ENCODE results near the gene DSC3. TPM values are rescaled to one million over a fixed set of nuclear protein-coding genes. Genes with fewer than 3 reads are reported as not detected.
"Not testable (repeated sequence)": the region's sequence is repeated elsewhere in the genome, so short reads cannot be mapped to it uniquely, and the experiment has no call there.

The DSC3 gene
- total RNA-seq, 4 donors from 2014 or later = 0.14 to 0.16 TPM; not detected in 2

GRCh38 chr18:31039426-31039825 lies 3.1 kb downstream of the DSC3 start:
- WGBS, 2 donors (ENCODE audit: low coverage in 1 of 2) = 58 to 69% methylated on average over 3 of the region's 3 CpGs
- intact Hi-C loops (cut with DNase I; ENCODE audit: low total_unique reads) (no loop called here), in situ Hi-C loops (cut with MboI; ENCODE audit: low pct_ligation_motif_present in 1 of 4, low pct_unique_long_range_greater_than_20kb in 1 of 4, low sequenced_read_pairs in 3 of 4) (no loop called here)
- peaks cover 78% of the 10 kb centered on the region for H3K27me3 ChIP-seq
- no peaks in the 10 kb centered on the region for H3K36me3 ChIP-seq
- no peak overlapping the region for H3K4me3 ChIP-seq
- H3K4me1 ChIP-seq = peaks cover 0 to 26% (median 20%) of the 10 kb centered on the region in 4 donors
- no peaks in the 10 kb centered on the region for H3K9me3 ChIP-seq
- no peak overlapping the region for H3K27ac ChIP-seq
- TF ChIP-seq POLR2A (IDR thresholded peaks at IDR 0.05) = no peak
- DNase-seq = no peak

GRCh38 chr18:31037686-31038085 lies 4.9 kb downstream of the DSC3 start:
- H3K36me3 ChIP-seq; H3K9me3 ChIP-seq; H3K4me3 ChIP-seq; H3K27ac ChIP-seq; intact Hi-C loops (cut with DNase I; ENCODE audit: low total_unique reads); DNase-seq; in situ Hi-C loops (cut with MboI; ENCODE audit: low pct_ligation_motif_present in 1 of 4, low pct_unique_long_range_greater_than_20kb in 1 of 4, low sequenced_read_pairs in 3 of 4): not testable (repeated sequence)
- WGBS, 2 donors (ENCODE audit: low coverage in 1 of 2) = 90 to 92% methylated on average over 2 to 5 of the region's 5 CpGs
- H3K27me3 ChIP-seq = peaks cover 60% of the 10 kb centered on the region
- peaks cover 0 to 22% (median 20%) of the 10 kb centered on the region in 4 donors for H3K4me1 ChIP-seq

- no peaks in the 10 kb centered on the region for H3K36me3 ChIP-seq
These were observed 8.0 kb downstream of the DSC3 start for GRCh38 chr18:31034541-31034940.

GRCh38 chr18:31030574-31031278 lies 11.8 kb downstream of the DSC3 start:
- no peak for TF ChIP-seq POLR2AphosphoS5 (IDR thresholded peaks at IDR 0.05)
- TF ChIP-seq POLR2A (IDR thresholded peaks at IDR 0.05) = no peak
- no peak for TF ChIP-seq EP300 (IDR thresholded peaks at IDR 0.05; ENCODE audit: low read depth)
- no peak for TF ChIP-seq CTCF (IDR thresholded peaks at IDR 0.05)
- no peaks in the 10 kb centered on the region for H3K27me3 ChIP-seq
- intact Hi-C loops (cut with DNase I; ENCODE audit: low total_unique reads) (no loop called here), in situ Hi-C loops (cut with MboI; ENCODE audit: low pct_ligation_motif_present in 1 of 4, low pct_unique_long_range_greater_than_20kb in 1 of 4, low sequenced_read_pairs in 3 of 4) (no loop called here)
- H3K4me3 ChIP-seq = no peak overlapping the region
- H3K4me1 ChIP-seq = no peaks in the 10 kb centered on the region
- no peaks in the 10 kb centered on the region for H3K9me3 ChIP-seq
- 62 to 70% methylated on average over 4 of the region's 4 CpGs for WGBS, 2 donors (ENCODE audit: low coverage in 1 of 2)
- DNase-seq = no peak
- H3K27ac ChIP-seq = no peak overlapping the region
- H3K36me3 ChIP-seq = no peaks in the 10 kb centered on the region

More at GRCh38 chr18:31034541-31034940, 8.0 kb downstream of the DSC3 start:
- Histone ChIP-seq H3K27me3 (peaks cover 29% of the 10 kb centered on the region), H3K27ac (no peak overlapping the region), H3K4me1 (no peaks in the 10 kb centered on the region), H3K9me3 (no peaks in the 10 kb centered on the region), H3K4me3 (no peak overlapping the region)
- no peak for DNase-seq
- in situ Hi-C loops (cut with MboI; ENCODE audit: low pct_ligation_motif_present in 1 of 4, low pct_unique_long_range_greater_than_20kb in 1 of 4, low sequenced_read_pairs in 3 of 4) = no loop called here
- WGBS, 2 donors (ENCODE audit: low coverage in 1 of 2) = 72 to 74% methylated on average over 4 of the region's 4 CpGs
- no peak for TF ChIP-seq POLR2AphosphoS5 (IDR thresholded peaks at IDR 0.05)
- TF ChIP-seq CTCF (IDR thresholded peaks at IDR 0.05) = no peak
- TF ChIP-seq EP300 (IDR thresholded peaks at IDR 0.05; ENCODE audit: low read depth) = no peak
- TF ChIP-seq POLR2A (IDR thresholded peaks at IDR 0.05) = no peak
- intact Hi-C loops (cut with DNase I; ENCODE audit: low total_unique reads) = no loop called here

- Histone ChIP-seq H3K36me3 (no peaks in the 10 kb centered on the region), H3K27me3 (no peaks in the 10 kb centered on the region), H3K9me3 (no peaks in the 10 kb centered on the region), H3K27ac (no peak overlapping the region), H3K4me3 (no peak overlapping the region), H3K4me1 (no peaks in the 10 kb centered on the region)
- in situ Hi-C loops (cut with MboI; ENCODE audit: low pct_ligation_motif_present in 1 of 4, low pct_unique_long_range_greater_than_20kb in 1 of 4, low sequenced_read_pairs in 3 of 4) = loop anchor here in 1 of 4 donors (25.0 kb wide), 1 partner anchor 104 kb away; no protein-coding TSS in a partner anchor
- TF ChIP-seq POLR2A (IDR thresholded peaks at IDR 0.05) (no peak), POLR2AphosphoS5 (IDR thresholded peaks at IDR 0.05) (no peak), EP300 (IDR thresholded peaks at IDR 0.05; ENCODE audit: low read depth) (no peak), CTCF (IDR thresholded peaks at IDR 0.05) (no peak)
- WGBS, 2 donors (ENCODE audit: low coverage in 1 of 2) = 74 to 95% methylated on average over 3 of the region's 3 CpGs
- intact Hi-C loops (cut with DNase I; ENCODE audit: low total_unique reads) = no loop called here
- no peak for DNase-seq
These were observed 26.7 kb downstream of the DSC3 start for GRCh38 chr18:31015715-31016434.
